Common myeloid progenitor, CD34-positive (primary cell): ENCODE results near the gene ZNF189.

ENCODE experiments used
- CTCF ChIA-PET: fragments of 350-600 bp; sonication (Branson Sonifier 250); formaldehyde crosslinking; loops from one replicate; lab custom pipeline; 2021; ENCODE audit warnings: antibody characterized with exemption; lab: Charles Lee
- POLR2A ChIA-PET: fragments of 350-600 bp; sonication (Branson Sonifier 250); formaldehyde crosslinking; loops from one replicate; lab custom pipeline; 2021; ENCODE audit warnings: antibody characterized with exemption; lab: Charles Lee
- DNase-seq, 3 donors: peaks; one replicate each; pipeline versions ENCODE4 v3.0.0 to v3.0.0-alpha.2; 2013
- H3K27ac ChIP-seq, 2 experiments: 1 replicate in 1 of 2; 2 replicates in 1 of 2; pipeline ENCODE4 v1.7.0; 2013; ENCODE audit warnings: inconsistent platforms in 2 of 2, low read length in 2 of 2, mild to moderate bottlenecking in 2 of 2, low read depth in 1 of 2, moderate library complexity in 1 of 2; ENCODE audit not compliant: severe bottlenecking in 2 of 2, insufficient read depth in 1 of 2, poor library complexity in 1 of 2
- H3K27me3 ChIP-seq, 5 experiments: replicated peaks in 2 of 5; 1 replicate in 3 of 5; 2 replicates in 2 of 5; pipeline versions ENCODE4 v1.6.1 to v1.7.0; 2013; ENCODE audit warnings: low read length in 4 of 5, mild to moderate bottlenecking in 2 of 5, moderate library complexity in 2 of 5, inconsistent platforms in 1 of 5; ENCODE audit not compliant: insufficient read depth in 5 of 5, control insufficient read depth in 4 of 5
- H3K36me3 ChIP-seq, 4 experiments: 1 replicate in 2 of 4; 2 replicates in 2 of 4; pipeline versions ENCODE4 v1.6.1 to v1.7.0; 2013; ENCODE audit warnings: low read length in 3 of 4, control low read depth in 1 of 4, mild to moderate bottlenecking in 1 of 4; ENCODE audit not compliant: control insufficient read depth in 4 of 4, insufficient read depth in 4 of 4
- H3K4me1 ChIP-seq, 4 experiments: 1 replicate in 3 of 4; 2 replicates in 1 of 4; pipeline versions ENCODE4 v1.6.1 to v1.7.1; 2013; ENCODE audit warnings: low read length in 3 of 4, mild to moderate bottlenecking in 3 of 4, control low read depth in 1 of 4, inconsistent platforms in 1 of 4, moderate library complexity in 1 of 4; ENCODE audit not compliant: control insufficient read depth in 4 of 4, insufficient read depth in 4 of 4; ENCODE audit errors: control extremely low read depth in 1 of 4
- H3K4me3 ChIP-seq, 7 experiments: 1 replicate in 4 of 7; 2 replicates in 3 of 7; pipeline versions ENCODE4 v1.5.1 to v1.7.0; 2013; ENCODE audit warnings: mild to moderate bottlenecking in 7 of 7, low read length in 6 of 7, moderate library complexity in 6 of 7, inconsistent platforms in 2 of 7, low read depth in 2 of 7, control low read depth in 1 of 7; ENCODE audit not compliant: insufficient read depth in 4 of 7, control insufficient read depth in 1 of 7; ENCODE audit errors: extremely low read depth in 1 of 7
- H3K9me3 ChIP-seq, 5 experiments: 1 replicate in 4 of 5; 2 replicates in 1 of 5; pipeline versions ENCODE4 v1.6.1 to v1.7.1; 2013; ENCODE audit warnings: low read length in 4 of 5, mild to moderate bottlenecking in 2 of 5, inconsistent platforms in 1 of 5, low read depth in 1 of 5, moderate library complexity in 1 of 5; ENCODE audit not compliant: control insufficient read depth in 4 of 5, insufficient read depth in 2 of 5; ENCODE audit errors: control extremely low read depth in 1 of 5
- WGBS: methylation state at CpG from one replicate; pipeline ENCODE4 v1.1.5; 2013; ENCODE audit not compliant: insufficient coverage; 5-methylcytosine and 5-hydroxymethylcytosine counted together

Gene ZNF189

DNA sequence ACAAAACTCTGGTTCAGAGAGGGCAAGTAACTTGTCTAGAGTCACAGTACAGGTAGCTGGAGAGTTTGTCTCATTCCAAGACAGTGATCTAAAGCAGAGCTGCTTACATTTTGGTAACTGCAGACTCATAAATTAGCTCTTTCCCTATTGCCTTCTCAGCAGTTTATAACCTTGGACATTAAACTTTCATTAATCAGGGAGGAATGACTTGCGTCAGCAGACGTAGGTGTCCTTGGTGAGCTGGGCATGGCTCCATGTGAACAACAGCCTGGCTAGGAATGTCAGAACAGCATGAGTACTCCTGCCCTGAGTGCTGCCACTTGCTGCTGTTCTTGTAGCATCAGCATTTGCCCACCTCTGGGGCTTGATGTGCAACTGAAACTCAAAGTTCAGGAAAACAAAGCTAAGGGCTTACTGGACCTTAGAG is 39.2 kb downstream of the ZNF189 start:
- Histone ChIP-seq H3K9me3 (no peaks in the 10 kb centered on the region), H3K27ac (no peak overlapping the region), H3K36me3 (no peaks in the 10 kb centered on the region), H3K4me1 (no peaks in the 10 kb centered on the region), H3K27me3 (peaks cover 0 to 7% (median 0%) of the 10 kb centered on the region in 5 experiments), H3K4me3 (no peak overlapping the region)
- 100% methylated on average over 2 of the region's 2 CpGs for WGBS
- POLR2A ChIA-PET, result no interaction called here
- CTCF ChIA-PET, result interaction anchor here (1.2 to 1.7 kb wide), 3 partner anchors 10 to 836 kb away, joined by 3 to 4 read pairs (median 4); no protein-coding TSS in a partner anchor
- no peak for DNase-seq

DNA sequence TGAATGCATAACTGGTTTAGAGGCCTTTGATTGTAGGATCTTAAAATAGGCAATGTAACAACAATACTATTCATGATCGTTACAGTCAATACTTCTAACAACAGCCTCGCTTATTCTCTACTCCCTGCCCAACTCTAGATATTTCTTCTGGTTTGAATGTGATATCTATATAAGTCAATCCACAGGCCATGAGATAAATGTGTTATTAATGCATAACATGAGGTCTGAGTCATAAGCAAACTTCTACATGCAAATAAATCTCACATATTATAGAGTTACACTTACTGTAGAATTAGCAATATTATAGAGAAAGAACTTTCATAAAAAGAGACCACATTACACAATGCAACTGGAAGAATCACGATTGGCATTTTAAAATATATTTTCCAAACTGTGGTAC is 39.9 kb downstream of the ZNF189 start:
- CTCF ChIA-PET, result interaction anchor here (1.6 to 1.7 kb wide), 2 partner anchors 9 to 21 kb away, joined by 4 read pairs; no protein-coding TSS in a partner anchor
- Histone ChIP-seq H3K4me3 (no peak overlapping the region), H3K4me1 (no peaks in the 10 kb centered on the region), H3K36me3 (no peaks in the 10 kb centered on the region), H3K9me3 (no peaks in the 10 kb centered on the region), H3K27me3 (peaks cover 0 to 7% (median 0%) of the 10 kb centered on the region in 5 experiments), H3K27ac (no peak overlapping the region)
- POLR2A ChIA-PET, result no interaction called here
- whole genome bisulfite sequencing, result no CpG with 5 or more reads among the region's 3 CpGs
- no peak for DNase-seq

DNA sequence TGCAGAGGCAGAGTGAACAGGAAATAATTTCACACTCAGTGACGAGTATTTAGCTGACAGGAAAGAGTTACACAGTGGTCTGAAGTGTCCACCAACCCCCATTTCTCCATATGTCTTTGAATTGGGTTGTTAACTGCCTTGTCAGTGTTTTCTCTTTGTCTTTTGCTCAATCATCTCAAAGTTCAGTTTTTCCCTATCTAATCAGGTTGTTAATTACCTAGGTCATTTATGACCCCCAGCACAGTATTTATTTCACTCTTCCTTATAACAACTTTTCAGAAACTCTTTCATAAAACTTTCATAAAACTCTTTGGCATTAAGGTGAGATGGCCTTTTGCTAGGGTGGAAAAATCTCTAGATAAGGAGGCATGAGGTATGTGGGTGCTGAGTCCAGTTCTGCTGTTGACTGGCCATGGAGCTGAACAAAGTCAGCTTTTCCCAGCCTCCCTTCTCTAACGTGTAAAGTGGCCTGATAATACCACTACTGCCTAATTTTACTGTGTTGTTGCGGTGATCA is 42.1 kb downstream of the ZNF189 start:
- Histone ChIP-seq H3K9me3 (no peaks in the 10 kb centered on the region), H3K27ac (no peak overlapping the region), H3K36me3 (no peaks in the 10 kb centered on the region), H3K4me1 (no peaks in the 10 kb centered on the region), H3K4me3 (no peak overlapping the region), H3K27me3 (peaks cover 0 to 5% (median 0%) of the 10 kb centered on the region in 5 experiments)
- WGBS, result 65% methylated on average over 2 of the region's 3 CpGs
- DNase-seq, result no peak
- CTCF ChIA-PET, result interaction anchor here (1.0 to 1.3 kb wide), 2 partner anchors 8 to 18 kb away, joined by 3 to 5 read pairs; no protein-coding TSS in a partner anchor
- POLR2A ChIA-PET, result no interaction called here

DNA sequence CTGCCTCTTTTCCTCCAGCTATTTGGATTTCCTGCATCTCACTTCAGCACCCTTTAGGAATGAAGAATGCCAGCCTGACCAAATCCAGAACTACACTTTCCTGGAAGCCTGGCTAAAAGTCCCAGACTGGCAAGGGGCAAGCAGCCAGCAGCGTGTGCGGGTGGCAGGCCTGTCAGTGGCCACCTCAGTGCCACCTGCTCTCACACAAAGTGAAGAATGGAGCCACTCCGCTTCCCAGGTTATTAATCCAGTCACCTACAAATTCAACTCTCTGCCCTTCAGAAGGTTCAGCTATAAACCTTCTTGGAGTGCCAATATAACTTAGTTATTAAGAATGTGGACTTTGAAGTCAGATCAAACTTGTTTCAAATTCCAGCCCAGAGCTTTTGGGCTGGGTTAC is 43.7 kb downstream of the ZNF189 start:
- CTCF ChIA-PET, result no interaction called here
- no peak for DNase-seq
- H3K4me1 ChIP-seq, result no peaks in the 10 kb centered on the region
- H3K4me3 ChIP-seq, result no peak overlapping the region
- POLR2A ChIA-PET, result no interaction called here
- H3K27ac ChIP-seq, result no peak overlapping the region
- peaks cover 0 to 7% (median 2%) of the 10 kb centered on the region in 5 experiments for H3K27me3 ChIP-seq
- no peaks in the 10 kb centered on the region for H3K36me3 ChIP-seq
- H3K9me3 ChIP-seq, result no peaks in the 10 kb centered on the region
- 100% methylated on average over 3 of the region's 3 CpGs for WGBS

DNA sequence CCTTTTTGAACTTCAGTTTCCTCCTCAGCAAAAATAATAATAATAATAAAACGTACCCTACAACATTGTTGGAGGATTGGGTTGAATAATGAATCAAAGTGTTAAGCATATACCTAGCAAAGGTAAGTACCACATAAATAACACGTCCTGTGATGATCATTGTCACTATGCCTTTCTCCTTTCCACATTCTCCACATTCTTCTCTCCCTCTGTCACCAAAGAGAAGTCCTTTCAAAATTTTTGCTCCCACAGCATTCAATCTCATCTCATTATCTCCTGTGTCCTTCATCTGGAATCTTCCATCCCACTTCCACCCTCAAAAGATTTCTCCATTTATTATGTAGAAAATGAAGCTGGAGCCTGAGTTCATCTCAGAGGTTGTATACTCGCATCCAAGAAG is 44.1 kb downstream of the ZNF189 start:
- ChIA-PET CTCF (no interaction called here), POLR2A (no interaction called here)
- Histone ChIP-seq H3K27me3 (peaks cover 0 to 7% (median 2%) of the 10 kb centered on the region in 5 experiments), H3K4me1 (no peaks in the 10 kb centered on the region), H3K4me3 (no peak overlapping the region), H3K27ac (no peak overlapping the region), H3K36me3 (no peaks in the 10 kb centered on the region), H3K9me3 (no peaks in the 10 kb centered on the region)
- no CpG with 5 or more reads among the region's 3 CpGs for WGBS
- DNase-seq, result no peak

DNA sequence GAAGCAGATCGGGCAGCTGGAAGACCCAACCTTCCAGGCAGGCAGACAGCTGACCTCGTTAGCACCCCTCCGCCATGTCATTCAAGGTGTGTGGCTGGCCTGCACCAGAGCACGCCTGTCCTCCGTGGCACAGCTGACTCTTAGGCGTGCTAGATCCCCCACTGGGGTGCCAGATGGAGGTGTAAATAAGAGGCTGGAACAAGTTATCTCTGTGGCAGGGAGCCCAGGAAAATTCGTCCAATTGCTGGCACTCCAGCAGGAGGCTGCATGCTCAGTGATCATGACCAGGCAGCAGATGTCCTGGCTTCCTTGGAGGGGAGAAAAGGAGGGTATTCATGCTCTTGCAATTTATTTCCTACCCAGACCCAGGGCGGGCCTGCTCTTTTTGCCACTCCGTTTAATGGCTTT is 44.7 kb downstream of the ZNF189 start:
- Histone ChIP-seq H3K27ac (no peak overlapping the region), H3K9me3 (no peaks in the 10 kb centered on the region), H3K27me3 (peaks cover 0 to 7% (median 2%) of the 10 kb centered on the region in 5 experiments), H3K4me3 (no peak overlapping the region), H3K36me3 (no peaks in the 10 kb centered on the region), H3K4me1 (no peaks in the 10 kb centered on the region)
- ChIA-PET CTCF (interaction anchor here (0.9 kb wide), 1 partner anchor 90 kb away, joined by 3 read pairs; no protein-coding TSS in a partner anchor), POLR2A (no interaction called here)
- no peak for DNase-seq
- 89% methylated on average over 7 of the region's 9 CpGs for WGBS

DNA sequence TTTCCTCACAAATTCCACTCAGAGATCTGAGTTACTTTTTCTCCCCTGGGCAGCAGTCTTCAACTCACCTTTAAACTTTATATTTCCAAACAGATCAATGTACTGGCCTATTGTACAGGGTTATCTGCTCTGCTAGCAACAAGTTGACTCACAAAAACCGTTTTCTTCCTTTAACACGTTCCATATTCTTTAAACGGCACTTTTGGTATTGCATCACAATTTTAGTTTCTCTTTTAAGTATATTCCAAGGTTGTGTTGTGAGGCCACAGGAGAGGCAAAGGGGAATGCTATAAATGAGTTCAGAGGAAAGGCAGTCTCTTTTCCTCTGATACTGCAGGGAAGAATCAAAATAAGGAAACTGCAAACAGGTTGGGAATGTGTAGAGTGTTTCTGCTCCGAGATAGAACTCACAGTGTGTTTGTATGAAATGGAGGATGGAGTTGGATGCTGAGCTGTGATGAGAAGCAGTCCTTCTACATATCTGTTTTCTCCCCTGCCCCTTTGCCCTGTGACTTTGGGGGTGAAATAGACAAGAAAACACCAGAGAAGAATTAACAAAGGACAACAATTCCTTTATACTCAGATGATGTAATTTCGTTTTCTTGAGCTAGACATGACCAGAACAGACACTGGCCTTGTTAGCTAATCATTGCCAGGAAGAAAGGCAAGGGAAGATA is 46.8 kb downstream of the ZNF189 start:
- Histone ChIP-seq H3K27ac (no peak overlapping the region), H3K4me3 (no peak overlapping the region), H3K27me3 (peaks cover 0 to 10% (median 2%) of the 10 kb centered on the region in 5 experiments), H3K36me3 (no peaks in the 10 kb centered on the region), H3K9me3 (no peaks in the 10 kb centered on the region), H3K4me1 (peaks cover 0 to 6% (median 5%) of the 10 kb centered on the region in 4 experiments)
- ChIA-PET CTCF (interaction anchor here (0.7 to 2.2 kb wide), 6 partner anchors 10 to 84 kb away, joined by 3 to 8 read pairs (median 5); partner anchors contain the start of gene ALDOB), POLR2A (no interaction called here)
- no peak for DNase-seq
- WGBS, result 95% methylated on average over 3 of the region's 5 CpGs
